ENCODE data around the gene SHISA5.

Gene SHISA5

GRCh38 chr3:48435774-48436476, 68.0 kb downstream of the SHISA5 start:
- Histone ChIP-seq H3K27me3 (ENCODE audit: insufficient read depth, low read depth, severe bottlenecking) (no peaks in the 10 kb centered on the region), H3K36me3 (peaks cover 30% of the 10 kb centered on the region), H3K9me3 (ENCODE audit: severe bottlenecking) (no peaks in the 10 kb centered on the region), H3K27ac (no peak overlapping the region), H3K4me3 (ENCODE audit: low read depth, low read length) (no peak overlapping the region)
- TF ChIP-seq CTCF (IDR thresholded peaks at IDR 0.05; ENCODE audit: low read depth, low read length): peak; percentile 99
- peak; percentile 89 for DNase-seq

GRCh38 chr3:48435223-48435595, 68.8 kb downstream of the SHISA5 start:
- H3K9me3 ChIP-seq (ENCODE audit: severe bottlenecking): no peaks in the 10 kb centered on the region
- no peak overlapping the region for H3K27ac ChIP-seq
- H3K36me3 ChIP-seq: peaks cover 24% of the 10 kb centered on the region
- no peak for DNase-seq
- H3K4me3 ChIP-seq (ENCODE audit: low read depth, low read length): no peak overlapping the region
- H3K27me3 ChIP-seq (ENCODE audit: insufficient read depth, low read depth, severe bottlenecking): no peaks in the 10 kb centered on the region
- TF ChIP-seq CTCF (IDR thresholded peaks at IDR 0.05; ENCODE audit: low read depth, low read length): no peak

- no peak for TF ChIP-seq CTCF (IDR thresholded peaks at IDR 0.05; ENCODE audit: low read depth, low read length)
- no peak for DNase-seq
- H3K27me3 ChIP-seq (ENCODE audit: insufficient read depth, low read depth, severe bottlenecking): no peaks in the 10 kb centered on the region
- no peak overlapping the region for H3K4me3 ChIP-seq (ENCODE audit: low read depth, low read length)
- H3K9me3 ChIP-seq (ENCODE audit: severe bottlenecking): no peaks in the 10 kb centered on the region
- H3K36me3 ChIP-seq: peaks cover 24% of the 10 kb centered on the region
- no peak overlapping the region for H3K27ac ChIP-seq
These were observed 69.3 kb downstream of the SHISA5 start for GRCh38 chr3:48434591-48435222.

GRCh38 chr3:48433472-48434118, 70.4 kb downstream of the SHISA5 start:
- Histone ChIP-seq H3K9me3 (ENCODE audit: severe bottlenecking) (no peaks in the 10 kb centered on the region), H3K27ac (peak overlapping the region; percentile 83)

More at GRCh38 chr3:48433472-48434118, 70.4 kb downstream of the SHISA5 start:
- DNase-seq: no peak
- Histone ChIP-seq H3K27me3 (ENCODE audit: insufficient read depth, low read depth, severe bottlenecking) (no peaks in the 10 kb centered on the region), H3K36me3 (peaks cover 24% of the 10 kb centered on the region), H3K4me3 (ENCODE audit: low read depth, low read length) (no peak overlapping the region)
- no peak for TF ChIP-seq CTCF (IDR thresholded peaks at IDR 0.05; ENCODE audit: low read depth, low read length)
